Spinal cord (tissue), 10 donors: ENCODE measurements around the gene CLRN2. TPM values are rescaled to one million over a fixed set of nuclear protein-coding genes. Genes with fewer than 3 reads are reported as not detected.
"Not testable (repeated sequence)": the region's sequence is repeated elsewhere in the genome, so short reads cannot be mapped to it uniquely, and the experiment has no call there.

ENCODE experiments used
- DNase-seq, 6 donors: peaks; one replicate each; pipeline versions ENCODE4 v3.0.0 to v3.0.0-alpha.2; 2013 to 2015; ENCODE audit warnings: low spot score in 6 of 6, low read depth in 4 of 6
- H3K27ac ChIP-seq: one replicate; pipeline ENCODE4 v1.5.1; 2013; ENCODE audit warnings: low read depth, low read length, control low read depth
- H3K27me3 ChIP-seq: one replicate; pipeline ENCODE4 v1.6.1; 2013; ENCODE audit warnings: low read length; ENCODE audit not compliant: control insufficient read depth, insufficient read depth
- H3K36me3 ChIP-seq: one replicate; pipeline ENCODE4 v1.6.1; 2013; ENCODE audit warnings: low read length; ENCODE audit not compliant: control insufficient read depth, insufficient read depth
- H3K4me1 ChIP-seq: one replicate; pipeline ENCODE4 v1.6.1; 2013; ENCODE audit warnings: low read length; ENCODE audit not compliant: control insufficient read depth, insufficient read depth
- H3K4me3 ChIP-seq: one replicate; pipeline ENCODE4 v1.5.1; 2013; ENCODE audit warnings: low read depth, low read length, control low read depth
- H3K9me3 ChIP-seq: one replicate; pipeline ENCODE4 v1.6.1; 2013; ENCODE audit warnings: low read length; ENCODE audit not compliant: control insufficient read depth, insufficient read depth
- WGBS: methylation state at CpG from one replicate; pipeline ENCODE4 v1.1.5; 2013; ENCODE audit warnings: missing lambda C conversion rate; ENCODE audit not compliant: insufficient coverage; 5-methylcytosine and 5-hydroxymethylcytosine counted together
- polyA plus RNA-seq, 2 donors: library from polyadenylated mRNA; unstranded; fragments of 120-200 nt; gene quantifications; one replicate each; pipeline ENCODE4 v1.2.1, GENCODE V29; 2013; ENCODE audit not compliant: insufficient read length in 2 of 2
- total RNA-seq, 2 donors: library from RNA; depleted of rRNA in 1 of 2; stranded (reverse); fragments of 120-200 nt in 1 of 2; fragments of >200 nt in 1 of 2; gene quantifications; one replicate each; pipeline versions ENCODE4 v1.2.3 to v1.2.4, GENCODE V29; 2013 to 2014
- donor health status: healthy.

CLRN2 gene
- total and polyA plus RNA-seq, 4 donors, result 0.20 TPM; not detected in 3

- WGBS, result 100% methylated on average over 1 of the region's 3 CpGs
- DNase-seq, result no peak
- Histone ChIP-seq H3K4me1 (no peaks in the 10 kb centered on the region), H3K27me3 (no peaks in the 10 kb centered on the region), H3K4me3 (no peak overlapping the region), H3K27ac (no peak overlapping the region), H3K36me3 (no peaks in the 10 kb centered on the region), H3K9me3 (no peaks in the 10 kb centered on the region)
Measured at GRCh38 chr4:17535906-17536305, 20.9 kb downstream of the CLRN2 start.

GRCh38 chr4:17537060-17537459 lies 22.1 kb downstream of the CLRN2 start:
- DNase-seq, H3K36me3 ChIP-seq, H3K9me3 ChIP-seq, H3K27me3 ChIP-seq, H3K4me1 ChIP-seq, H3K27ac ChIP-seq, H3K4me3 ChIP-seq: not testable (repeated sequence)
- WGBS, result 95% methylated on average over 2 of the region's 6 CpGs

GRCh38 chr4:17544205-17544604 lies 29.2 kb downstream of the CLRN2 start:
- 21% methylated on average over 4 of the region's 6 CpGs for WGBS
- peak in 1 of 6 donors; percentile 40 for DNase-seq
- H3K9me3 ChIP-seq, result no peaks in the 10 kb centered on the region
- H3K4me3 ChIP-seq, result no peak overlapping the region
- H3K27me3 ChIP-seq, result no peaks in the 10 kb centered on the region
- H3K36me3 ChIP-seq, result no peaks in the 10 kb centered on the region
- H3K27ac ChIP-seq, result no peak overlapping the region
- H3K4me1 ChIP-seq, result no peaks in the 10 kb centered on the region

GRCh38 chr4:17544831-17545234 lies 29.9 kb downstream of the CLRN2 start:
- Histone ChIP-seq H3K27me3 (no peaks in the 10 kb centered on the region), H3K36me3 (no peaks in the 10 kb centered on the region), H3K27ac (no peak overlapping the region), H3K4me3 (no peak overlapping the region), H3K9me3 (no peaks in the 10 kb centered on the region), H3K4me1 (peaks cover 4% of the 10 kb centered on the region)
- peak in 1 of 6 donors; percentile 36 for DNase-seq
- 83% methylated on average over 2 of the region's 3 CpGs for WGBS

GRCh38 chr4:17545374-17546140 lies 30.6 kb downstream of the CLRN2 start:
- no peaks in the 10 kb centered on the region for H3K9me3 ChIP-seq
- H3K27ac ChIP-seq, result no peak overlapping the region
- no peaks in the 10 kb centered on the region for H3K27me3 ChIP-seq
- H3K4me3 ChIP-seq, result no peak overlapping the region
- DNase-seq, result no peak
- H3K36me3 ChIP-seq, result no peaks in the 10 kb centered on the region
- H3K4me1 ChIP-seq, result peaks cover 4% of the 10 kb centered on the region
- WGBS, result 83% methylated on average over 4 of the region's 11 CpGs

GRCh38 chr4:17546222-17546621 lies 31.3 kb downstream of the CLRN2 start:
- Histone ChIP-seq H3K27me3 (no peaks in the 10 kb centered on the region), H3K4me3 (no peak overlapping the region), H3K9me3 (no peaks in the 10 kb centered on the region), H3K4me1 (peaks cover 4% of the 10 kb centered on the region), H3K27ac (no peak overlapping the region), H3K36me3 (no peaks in the 10 kb centered on the region)
- DNase-seq, result no peak
- 91% methylated on average over 10 of the region's 10 CpGs for WGBS

GRCh38 chr4:17546678-17547077 lies 31.7 kb downstream of the CLRN2 start:
- Histone ChIP-seq H3K9me3 (no peaks in the 10 kb centered on the region), H3K36me3 (no peaks in the 10 kb centered on the region), H3K27ac (no peak overlapping the region), H3K27me3 (no peaks in the 10 kb centered on the region), H3K4me1 (peaks cover 4% of the 10 kb centered on the region), H3K4me3 (no peak overlapping the region)
- 67% methylated on average over 9 of the region's 12 CpGs for WGBS
- no peak for DNase-seq

GRCh38 chr4:17550549-17550948 lies 35.6 kb downstream of the CLRN2 start:
- H3K4me3 ChIP-seq, result no peak overlapping the region
- no peak overlapping the region for H3K27ac ChIP-seq
- no peaks in the 10 kb centered on the region for H3K36me3 ChIP-seq
- no peaks in the 10 kb centered on the region for H3K27me3 ChIP-seq
- peaks cover 8% of the 10 kb centered on the region for H3K4me1 ChIP-seq
- H3K9me3 ChIP-seq, result no peaks in the 10 kb centered on the region
- DNase-seq, result no peak
- WGBS, result 90% methylated on average over 3 of the region's 3 CpGs

- DNase-seq, result no peak
- H3K4me3 ChIP-seq, result no peak overlapping the region
- WGBS, result 0% methylated on average over 2 of the region's 5 CpGs
- no peaks in the 10 kb centered on the region for H3K9me3 ChIP-seq
- peaks cover 8% of the 10 kb centered on the region for H3K4me1 ChIP-seq
- H3K27me3 ChIP-seq, result no peaks in the 10 kb centered on the region
- no peaks in the 10 kb centered on the region for H3K36me3 ChIP-seq
- no peak overlapping the region for H3K27ac ChIP-seq
Measured at GRCh38 chr4:17552427-17552826, 37.5 kb downstream of the CLRN2 start.

- Histone ChIP-seq H3K27ac (no peak overlapping the region), H3K27me3 (no peaks in the 10 kb centered on the region), H3K9me3 (no peaks in the 10 kb centered on the region), H3K36me3 (no peaks in the 10 kb centered on the region), H3K4me1 (peaks cover 5% of the 10 kb centered on the region), H3K4me3 (no peak overlapping the region)
- WGBS, result 96% methylated on average over 2 of the region's 4 CpGs
- no peak for DNase-seq
Measured at GRCh38 chr4:17554568-17554967, 39.6 kb downstream of the CLRN2 start.
